Progenitor cell of endocrine pancreas (in vitro differentiated cells): ENCODE results near the gene SYT1. TPM values are rescaled to one million over a fixed set of nuclear protein-coding genes. Genes with fewer than 3 reads are reported as not detected.

Source experiments
- DNase-seq: peaks from one replicate; pipeline ENCODE4 v3.0.0; 2021; ENCODE audit warnings: low spot score; ENCODE audit not compliant: unreplicated experiment
- H3K27ac Mint-ChIP-seq: 2 replicates; pipeline ENCODE4 v1.8.0; 2021; ENCODE audit warnings: mild to moderate bottlenecking, moderate library complexity, mixed read lengths
- H3K27me3 Mint-ChIP-seq: 2 replicates; pipeline ENCODE4 v1.8.0; 2021; ENCODE audit warnings: mixed read lengths
- H3K36me3 Mint-ChIP-seq: 2 replicates; pipeline ENCODE4 v1.8.0; 2022; ENCODE audit warnings: mixed read lengths; ENCODE audit not compliant: insufficient read depth
- H3K4me1 Mint-ChIP-seq: 2 replicates; pipeline ENCODE4 v1.8.0; 2021; ENCODE audit warnings: low read depth, mixed read lengths
- H3K4me3 Mint-ChIP-seq: 2 replicates; pipeline ENCODE4 v1.8.0; 2021; ENCODE audit warnings: low read depth, mild to moderate bottlenecking, moderate library complexity, mixed read lengths
- H3K9me3 Mint-ChIP-seq: 2 replicates; pipeline ENCODE4 v1.8.0; 2021; ENCODE audit warnings: low read depth, mixed read lengths
- CTCF ChIP-seq: fragments of 200-600 bp; sonication (generic); IDR thresholded peaks from one replicate; pipeline ENCODE4 v1.5.0; 2021; ENCODE audit warnings: antibody characterized with exemption, mild to moderate bottlenecking; ENCODE audit not compliant: unreplicated experiment
- microRNA-seq: library from miRNA; unstranded; fragments of <30 nt; microRNA quantifications from one replicate; pipeline ENCODE4 v1.1.0, GENCODE V29; 2020; ENCODE audit warnings: borderline number of aligned reads; ENCODE audit not compliant: unreplicated experiment
- total RNA-seq: library from RNA; stranded (reverse); gene quantifications from 2 replicates; pipeline ENCODE4 v1.2.1, GENCODE V29; 2021

The SYT1 gene
- total RNA-seq, 1 donor from 2014 or later, result 4.3 TPM

- peak overlapping the region; percentile 56 for H3K27ac Mint-ChIP-seq
- no peak overlapping the region for H3K4me3 Mint-ChIP-seq
- no peak for TF ChIP-seq CTCF
- peaks cover 7% of the 10 kb centered on the region for H3K9me3 Mint-ChIP-seq
- H3K36me3 Mint-ChIP-seq, result no peaks in the 10 kb centered on the region
- no peaks in the 10 kb centered on the region for H3K27me3 Mint-ChIP-seq
- no peak for DNase-seq
- no peaks in the 10 kb centered on the region for H3K4me1 Mint-ChIP-seq
Measured at GRCh38 chr12:79487386-79488110, 623.0 kb downstream of the SYT1 start.

Small RNAs within 50 kb of the gene (microRNA-seq; reads per million reads assigned to microRNA genes)
- not detected for gene MIR1252
